ENCODE results near the gene OR4C6. TPM values are rescaled to one million over a fixed set of nuclear protein-coding genes. Genes with fewer than 3 reads are reported as not detected.

OR4C6 gene
- total RNA-seq, 6 donors from 2014 or later = not detected

GRCh38 chr11:55655096-55655495 lies 6.9 kb upstream of the OR4C6 start:
- no peak overlapping the region for H3K27ac ChIP-seq
- no peak for TF ChIP-seq POLR2A (IDR thresholded peaks at IDR 0.05)
- no peak for TF ChIP-seq EP300 (IDR thresholded peaks at IDR 0.05)
- no peak for TF ChIP-seq CTCF (IDR thresholded peaks at IDR 0.05)
- TF ChIP-seq POLR2AphosphoS5 (IDR thresholded peaks at IDR 0.05) = no peak
- DNase-seq (no peak), ATAC-seq (ENCODE audit: low FRiP score in 2 of 2) (no peak)
- H3K9me3 ChIP-seq = no peaks in the 10 kb centered on the region
- no peak overlapping the region for H3K4me3 ChIP-seq
- no peaks in the 10 kb centered on the region for H3K27me3 ChIP-seq
- no peaks in the 10 kb centered on the region for H3K4me1 ChIP-seq
- no peaks in the 10 kb centered on the region for H3K36me3 ChIP-seq

GRCh38 chr11:55658031-55658573 lies 3.9 kb upstream of the OR4C6 start:
- no peaks in the 10 kb centered on the region for H3K4me1 ChIP-seq
- WGBS, 2 donors = 86 to 91% methylated on average over 2 of the region's 2 CpGs
- ATAC-seq (ENCODE audit: low FRiP score in 2 of 2) (no peak), DNase-seq (no peak)
- no peaks in the 10 kb centered on the region for H3K36me3 ChIP-seq
- H3K27me3 ChIP-seq = no peaks in the 10 kb centered on the region
- TF ChIP-seq POLR2AphosphoS5 (IDR thresholded peaks at IDR 0.05) = no peak
- no peak for TF ChIP-seq POLR2A (IDR thresholded peaks at IDR 0.05)
- no peak for TF ChIP-seq CTCF (IDR thresholded peaks at IDR 0.05)
- no peak for TF ChIP-seq EP300 (IDR thresholded peaks at IDR 0.05)
- H3K4me3 ChIP-seq = no peak overlapping the region
- no peaks in the 10 kb centered on the region for H3K9me3 ChIP-seq
- H3K27ac ChIP-seq = no peak overlapping the region

- Histone ChIP-seq H3K27me3 (no peaks in the 10 kb centered on the region), H3K4me1 (no peaks in the 10 kb centered on the region), H3K4me3 (no peak overlapping the region), H3K9me3 (no peaks in the 10 kb centered on the region), H3K36me3 (no peaks in the 10 kb centered on the region), H3K27ac (no peak overlapping the region)
- no peak for TF ChIP-seq POLR2A (IDR thresholded peaks at IDR 0.05)
- no peak for TF ChIP-seq EP300 (IDR thresholded peaks at IDR 0.05)
- TF ChIP-seq CTCF (IDR thresholded peaks at IDR 0.05) = no peak
- TF ChIP-seq POLR2AphosphoS5 (IDR thresholded peaks at IDR 0.05) = no peak
- DNase-seq (no peak), ATAC-seq (ENCODE audit: low FRiP score in 2 of 2) (no peak)
- WGBS, 2 donors = 42 to 56% methylated on average over 1 of the region's 1 CpG
These were observed 3.4 kb upstream of the OR4C6 start for GRCh38 chr11:55658608-55659007.

GRCh38 chr11:55669376-55669775 lies 7.4 kb downstream of the OR4C6 start:
- ATAC-seq (ENCODE audit: low FRiP score in 2 of 2) = no peak
- WGBS, 2 donors = 44 to 95% methylated on average over 1 to 2 of the region's 2 CpGs
- DNase-seq = no peak
- TF ChIP-seq EP300 (IDR thresholded peaks at IDR 0.05) = no peak
- no peak for TF ChIP-seq CTCF (IDR thresholded peaks at IDR 0.05)
- no peak for TF ChIP-seq POLR2A (IDR thresholded peaks at IDR 0.05)
- no peak for TF ChIP-seq POLR2AphosphoS5 (IDR thresholded peaks at IDR 0.05)
- no peaks in the 10 kb centered on the region for H3K9me3 ChIP-seq
- H3K4me1 ChIP-seq = no peaks in the 10 kb centered on the region
- no peak overlapping the region for H3K27ac ChIP-seq
- no peaks in the 10 kb centered on the region for H3K36me3 ChIP-seq
- no peaks in the 10 kb centered on the region for H3K27me3 ChIP-seq
- no peak overlapping the region for H3K4me3 ChIP-seq

GRCh38 chr11:55673860-55674259 lies 11.9 kb downstream of the OR4C6 start:
- Histone ChIP-seq H3K27ac (no peak overlapping the region), H3K27me3 (no peaks in the 10 kb centered on the region), H3K9me3 (no peaks in the 10 kb centered on the region), H3K4me1 (no peaks in the 10 kb centered on the region), H3K36me3 (no peaks in the 10 kb centered on the region), H3K4me3 (no peak overlapping the region)
- no peak for ATAC-seq (ENCODE audit: low FRiP score in 2 of 2)
- 55 to 61% methylated on average over 5 of the region's 5 CpGs for WGBS, 2 donors
- no peak for DNase-seq
- TF ChIP-seq CTCF (IDR thresholded peaks at IDR 0.05) = no peak
- TF ChIP-seq EP300 (IDR thresholded peaks at IDR 0.05) = no peak
- TF ChIP-seq POLR2AphosphoS5 (IDR thresholded peaks at IDR 0.05) = no peak
- no peak for TF ChIP-seq POLR2A (IDR thresholded peaks at IDR 0.05)

Data from upper lobe of left lung (tissue), 6 donors.